Keratinocyte (primary cell): ENCODE measurements around the gene SAMD13. TPM values are rescaled to one million over a fixed set of nuclear protein-coding genes. Genes with fewer than 3 reads are reported as not detected.

Source experiments
- DNase-seq: peaks from one replicate; pipeline ENCODE4 v3.0.0-alpha.2; 2011; ENCODE audit warnings: low read depth, missing footprints, low spot score
- FAIRE-seq: peaks from 2 replicates; lab custom pipeline; 2011; peaks lifted over from hg19 to GRCh38; lab: Jason Lieb, UNC
- H2AFZ ChIP-seq: 2 replicates; pipeline ENCODE4 v1.6.0; 2012; ENCODE audit warnings: low read length, control low read depth, inconsistent platforms; ENCODE audit not compliant: control insufficient read depth
- H3K27ac ChIP-seq: 2 replicates; pipeline ENCODE4 v1.5.1; 2011; ENCODE audit warnings: low read length; ENCODE audit not compliant: control insufficient read depth, insufficient read depth
- H3K27me3 ChIP-seq: 3 replicates; pipeline ENCODE4 v1.6.0; 2011; ENCODE audit warnings: low read length; ENCODE audit not compliant: control insufficient read depth, insufficient read depth; ENCODE audit errors: extremely low read depth
- H3K36me3 ChIP-seq, 2 experiments: 2 replicates in 1 of 2; 3 replicates in 1 of 2; pipeline ENCODE4 v1.5.1; 2011; ENCODE audit warnings: low read length in 2 of 2, mild to moderate bottlenecking in 1 of 2; ENCODE audit not compliant: control insufficient read depth in 2 of 2, insufficient read depth in 2 of 2; ENCODE audit errors: extremely low read depth in 1 of 2
- H3K4me1 ChIP-seq: 3 replicates; pipeline ENCODE4 v1.5.1; 2011; ENCODE audit warnings: low read length; ENCODE audit not compliant: control insufficient read depth, insufficient read depth; ENCODE audit errors: extremely low read depth
- H3K4me2 ChIP-seq: 3 replicates; pipeline ENCODE4 v1.6.0; 2011; ENCODE audit warnings: low read depth, low read length; ENCODE audit not compliant: control insufficient read depth, insufficient read depth; ENCODE audit errors: extremely low read depth
- H3K4me3 ChIP-seq, 3 experiments: fragments of 200-600 bp in 1 of 3; sonication (generic) in 1 of 3; 2 replicates in 2 of 3; 3 replicates in 1 of 3; pipeline ENCODE4 v1.5.1; 2011 to 2016; ENCODE audit warnings: low read length in 3 of 3, mild to moderate bottlenecking in 3 of 3, control low read depth in 2 of 3, inconsistent platforms in 1 of 3, low read depth in 1 of 3, mixed read lengths in 1 of 3, mixed run types in 1 of 3, moderate library complexity in 1 of 3; ENCODE audit not compliant: control insufficient read depth in 2 of 3, insufficient read depth in 2 of 3; ENCODE audit errors: extremely low read depth in 1 of 3
- H3K79me2 ChIP-seq: 2 replicates; pipeline ENCODE4 v1.6.0; 2012; ENCODE audit warnings: low read length; ENCODE audit not compliant: control insufficient read depth, insufficient read depth
- H3K9ac ChIP-seq: 3 replicates; pipeline ENCODE4 v1.6.0; 2011; ENCODE audit warnings: low read length; ENCODE audit not compliant: control insufficient read depth, insufficient read depth; ENCODE audit errors: extremely low read depth
- H3K9me1 ChIP-seq: 3 replicates; pipeline ENCODE4 v1.6.0; 2011; ENCODE audit warnings: low read length; ENCODE audit not compliant: control insufficient read depth, insufficient read depth; ENCODE audit errors: extremely low read depth
- H3K9me3 ChIP-seq: 2 replicates; pipeline ENCODE4 v1.5.1; 2012; ENCODE audit warnings: low read depth, low read length; ENCODE audit not compliant: control insufficient read depth
- H4K20me1 ChIP-seq: 3 replicates; pipeline ENCODE4 v1.6.0; 2011; ENCODE audit warnings: low read length; ENCODE audit not compliant: control insufficient read depth, insufficient read depth; ENCODE audit errors: extremely low read depth
- EZH2 ChIP-seq: IDR thresholded peaks from one replicate; pipeline ENCODE4 v1.6.1; 2012; ENCODE audit warnings: inconsistent platforms, mild to moderate bottlenecking, low read length, moderate library complexity
- dilution Hi-C: fragments of 300-500 bp; cut with MboI; formaldehyde crosslinking; loops from one replicate; pipeline ENCODE4 v1.7.0; 2020; ENCODE audit warnings: low sequenced_read_pairs; ENCODE audit not compliant: extremely low pct_ligation_motif_present
- polyA plus RNA-seq, 5 experiments: library from polyadenylated mRNA; depleted of rRNA in 3 of 5; stranded (reverse) in 3 of 5; stranded (forward) in 1 of 5; unstranded in 1 of 5; fragments of >200 nt; gene quantifications; 1 replicate in 1 of 5; 2 replicates in 3 of 5; 3 replicates in 1 of 5; pipeline versions ENCODE4 v1.2.1 to v1.2.3, GENCODE V29; 2011 to 2012; ENCODE audit warnings: missing spikeins in 2 of 5, low read depth in 1 of 5, low replicate concordance in 1 of 5
- TF ChIP-seq, protein P1 (sequence below), 3 experiments: IDR thresholded peaks in 1 of 3; conservative IDR thresholded peaks in 1 of 3; optimal IDR thresholded peaks in 1 of 3; 2 replicates in 2 of 3; 3 replicates in 1 of 3; pipeline versions ENCODE3 to v1.5.1; 2011; ENCODE audit warnings: low read length in 3 of 3, mild to moderate bottlenecking in 3 of 3, moderate library complexity in 2 of 3, control low read depth in 1 of 3, inconsistent platforms in 1 of 3; ENCODE audit not compliant: insufficient read depth in 2 of 3; ENCODE audit errors: extremely low read depth in 1 of 3

Gene SAMD13
- polyA plus RNA-seq, 1 donor (not counting 4 experiments of a cell fraction or from before 2014, with no cell fraction given): 0.75 TPM

DNA sequence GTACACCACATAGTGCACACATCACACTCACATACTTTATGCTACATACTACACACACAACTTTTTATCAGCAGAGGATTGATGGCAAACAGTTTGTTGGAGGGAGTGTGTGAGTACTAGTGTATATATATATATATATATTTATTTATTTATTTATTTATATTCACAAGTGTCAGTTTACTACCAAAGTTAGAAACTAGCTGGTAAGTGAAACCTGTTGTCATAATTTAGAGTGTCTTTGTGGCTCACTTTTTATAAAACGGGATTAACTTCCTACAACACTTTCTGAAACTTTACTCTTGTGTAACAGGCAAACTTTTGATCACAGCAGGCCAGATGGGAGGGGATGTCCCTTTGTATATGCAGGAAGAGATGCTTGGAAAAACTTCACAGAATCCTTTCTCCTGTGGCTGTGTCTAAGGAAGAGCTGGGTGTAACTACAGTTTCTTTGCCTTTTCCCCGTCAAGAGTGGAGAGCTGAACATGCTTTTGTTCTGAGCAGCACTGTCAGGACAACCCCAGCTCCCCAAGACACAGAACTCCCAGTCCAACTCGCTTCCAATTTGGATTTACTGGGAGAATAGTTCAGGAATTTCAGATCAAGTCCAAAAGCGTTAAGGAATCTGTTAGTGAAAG, 1.9 kb upstream of the SAMD13 start:
- no peaks in the 10 kb centered on the region for H3K36me3 ChIP-seq
- no peaks in the 10 kb centered on the region for H3K27me3 ChIP-seq
- H3K9ac ChIP-seq: peak overlapping the region; percentile 77
- DNase-seq (no peak), FAIRE-seq (no peak)
- no peaks in the 10 kb centered on the region for H3K9me3 ChIP-seq
- H3K9me1 ChIP-seq: peaks cover 2% of the 10 kb centered on the region
- H3K79me2 ChIP-seq: no peaks in the 10 kb centered on the region
- peak overlapping the region; percentile 86 for H3K4me2 ChIP-seq
- H4K20me1 ChIP-seq: no peaks in the 10 kb centered on the region
- dilution Hi-C loops: no loop called here
- TF ChIP-seq, protein P1, sequence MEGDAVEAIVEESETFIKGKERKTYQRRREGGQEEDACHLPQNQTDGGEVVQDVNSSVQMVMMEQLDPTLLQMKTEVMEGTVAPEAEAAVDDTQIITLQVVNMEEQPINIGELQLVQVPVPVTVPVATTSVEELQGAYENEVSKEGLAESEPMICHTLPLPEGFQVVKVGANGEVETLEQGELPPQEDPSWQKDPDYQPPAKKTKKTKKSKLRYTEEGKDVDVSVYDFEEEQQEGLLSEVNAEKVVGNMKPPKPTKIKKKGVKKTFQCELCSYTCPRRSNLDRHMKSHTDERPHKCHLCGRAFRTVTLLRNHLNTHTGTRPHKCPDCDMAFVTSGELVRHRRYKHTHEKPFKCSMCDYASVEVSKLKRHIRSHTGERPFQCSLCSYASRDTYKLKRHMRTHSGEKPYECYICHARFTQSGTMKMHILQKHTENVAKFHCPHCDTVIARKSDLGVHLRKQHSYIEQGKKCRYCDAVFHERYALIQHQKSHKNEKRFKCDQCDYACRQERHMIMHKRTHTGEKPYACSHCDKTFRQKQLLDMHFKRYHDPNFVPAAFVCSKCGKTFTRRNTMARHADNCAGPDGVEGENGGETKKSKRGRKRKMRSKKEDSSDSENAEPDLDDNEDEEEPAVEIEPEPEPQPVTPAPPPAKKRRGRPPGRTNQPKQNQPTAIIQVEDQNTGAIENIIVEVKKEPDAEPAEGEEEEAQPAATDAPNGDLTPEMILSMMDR (optimal IDR thresholded peaks at IDR 0.05 in 1 of 3, IDR thresholded peaks at IDR 0.05 in 1 of 3, conservative IDR thresholded peaks at IDR 0.05 in 1 of 3; ENCODE audit: extremely low read depth in 1 of 3, insufficient read depth in 2 of 3, low read length in 3 of 3): no peak
- TF ChIP-seq EZH2: no peak
- H2AFZ ChIP-seq: peak overlapping the region; percentile 98
- H3K4me3 ChIP-seq: peak overlapping the region in 2 of 3 experiments; percentile 90 to 91
- H3K4me1 ChIP-seq: peaks cover 17% of the 10 kb centered on the region
- H3K27ac ChIP-seq: no peak overlapping the region

DNA sequence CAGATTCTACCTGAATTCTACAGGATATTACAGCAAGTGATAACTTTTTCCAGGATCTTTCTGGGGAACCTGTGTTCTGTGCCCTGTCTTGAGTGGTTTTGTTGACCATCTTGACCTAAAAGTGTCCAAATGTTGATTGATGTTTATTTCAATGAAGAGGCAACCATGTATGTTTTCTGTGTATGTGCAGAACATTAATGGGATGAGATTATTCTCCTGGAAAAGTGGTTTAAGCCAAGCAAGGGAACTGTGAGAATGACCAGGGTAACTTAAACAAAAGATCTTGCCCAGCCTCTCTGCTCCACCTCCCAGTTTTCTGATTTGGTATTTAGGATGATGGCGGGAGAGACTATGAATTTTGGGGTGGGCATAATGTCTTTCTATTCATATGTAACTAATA, 1.0 kb upstream of the SAMD13 start:
- Histone ChIP-seq H3K9me1 (peaks cover 2% of the 10 kb centered on the region), H3K4me3 (no peak overlapping the region), H3K4me1 (peaks cover 17% of the 10 kb centered on the region), H3K9me3 (no peaks in the 10 kb centered on the region), H3K79me2 (no peaks in the 10 kb centered on the region), H4K20me1 (no peaks in the 10 kb centered on the region), H3K27ac (no peak overlapping the region), H3K27me3 (no peaks in the 10 kb centered on the region), H3K36me3 (no peaks in the 10 kb centered on the region), H3K9ac (no peak overlapping the region), H3K4me2 (no peak overlapping the region), H2AFZ (no peak overlapping the region)
- dilution Hi-C loops: no loop called here
- no peak for TF ChIP-seq EZH2
- TF ChIP-seq, protein P1 (optimal IDR thresholded peaks at IDR 0.05 in 1 of 3, IDR thresholded peaks at IDR 0.05 in 1 of 3, conservative IDR thresholded peaks at IDR 0.05 in 1 of 3; ENCODE audit: extremely low read depth in 1 of 3, insufficient read depth in 2 of 3, low read length in 3 of 3): no peak
- no peak for DNase-seq
- no peak for FAIRE-seq
